HepG2 (cell line): Measurements from ENCODE around the gene VAV2. TPM values are rescaled to one million over a fixed set of nuclear protein-coding genes. Genes with fewer than 3 reads are reported as not detected.

Experiments used
- ARNT ChIP-seq: fragments of 450-650 bp; IDR thresholded peaks from 2 replicates; pipeline ENCODE4 v1.6.1; 2017
- CTCF ChIP-seq: sonication (generic); formaldehyde crosslinking; IDR thresholded peaks from 2 replicates; pipeline ENCODE4 v1.5.0; 2020; ENCODE audit warnings: mild to moderate bottlenecking, missing genetic modification reagents, moderate library complexity
- GFI1 ChIP-seq: sonication (generic); formaldehyde crosslinking; IDR thresholded peaks from 2 replicates; pipeline ENCODE4 v1.5.0; 2020; ENCODE audit warnings: missing genetic modification reagents, mild to moderate bottlenecking, borderline replicate concordance
- HDAC2 ChIP-seq: sonication (generic); formaldehyde crosslinking; IDR thresholded peaks from 2 replicates; pipeline ENCODE4 v1.4.0; 2020; ENCODE audit warnings: missing genetic modification reagents
- KDM5B ChIP-seq: sonication (generic); formaldehyde crosslinking; IDR thresholded peaks from 2 replicates; pipeline ENCODE4 v1.4.0; 2020; ENCODE audit warnings: missing genetic modification reagents, mild to moderate bottlenecking, borderline replicate concordance
- MAFF ChIP-seq: IDR thresholded peaks from 2 replicates; pipeline ENCODE4 v1.6.1; 2011; ENCODE audit warnings: low read depth, low read length, improper control_type of control experiment
- NCOA5 ChIP-seq: sonication (generic); formaldehyde crosslinking; IDR thresholded peaks from 2 replicates; pipeline ENCODE4 v1.4.0; 2020; ENCODE audit warnings: missing genetic modification reagents
- NRL ChIP-seq: sonication (generic); formaldehyde crosslinking; IDR thresholded peaks from 2 replicates; pipeline ENCODE4 v1.5.0; 2020; ENCODE audit warnings: missing genetic modification reagents, mild to moderate bottlenecking, moderate library complexity, borderline replicate concordance
- SKI ChIP-seq: fragments of 450-650 bp; IDR thresholded peaks from one replicate; pipeline ENCODE4 v1.6.1; 2018; ENCODE audit warnings: mild to moderate bottlenecking; ENCODE audit not compliant: partially characterized antibody
- STAG1 ChIP-seq: sonication (generic); formaldehyde crosslinking; IDR thresholded peaks from 2 replicates; pipeline ENCODE4 v1.4.0; 2020; ENCODE audit warnings: missing genetic modification reagents
- TCF7 ChIP-seq: sonication (generic); IDR thresholded peaks from 2 replicates; pipeline ENCODE4 v1.6.1; 2016; ENCODE audit warnings: antibody characterized with exemption, low read depth
- ZIK1 ChIP-seq: sonication (generic); formaldehyde crosslinking; IDR thresholded peaks from 2 replicates; pipeline ENCODE4 v1.5.0; 2020; ENCODE audit warnings: mild to moderate bottlenecking, low read depth, missing genetic modification reagents, borderline replicate concordance
- ZMAT3 ChIP-seq: sonication (generic); formaldehyde crosslinking; conservative IDR thresholded peaks from 2 replicates; pipeline ENCODE4 v1.7.0; 2021; ENCODE audit warnings: missing genetic modification reagents
- ZNF276 ChIP-seq: sonication (generic); formaldehyde crosslinking; IDR thresholded peaks from 2 replicates; pipeline ENCODE4 v1.4.0; 2020; ENCODE audit warnings: mild to moderate bottlenecking, low read depth, missing genetic modification reagents
- ZNF552 ChIP-seq: sonication (generic); formaldehyde crosslinking; IDR thresholded peaks from 2 replicates; pipeline ENCODE4 v1.9.0; 2022; ENCODE audit warnings: missing genetic modification reagents, mild to moderate bottlenecking, borderline replicate concordance
- ZNF557 ChIP-seq: sonication (generic); formaldehyde crosslinking; IDR thresholded peaks from 2 replicates; pipeline ENCODE4 v1.4.0; 2020; ENCODE audit warnings: missing genetic modification reagents
- ZNF570 ChIP-seq: sonication (generic); formaldehyde crosslinking; IDR thresholded peaks from 2 replicates; pipeline ENCODE4 v1.4.0; 2020; ENCODE audit warnings: mild to moderate bottlenecking, missing genetic modification reagents, borderline replicate concordance
- ZNF720 ChIP-seq: sonication (generic); formaldehyde crosslinking; IDR thresholded peaks from 2 replicates; pipeline ENCODE4 v1.4.0; 2020; ENCODE audit warnings: missing genetic modification reagents
- ZNF816 ChIP-seq: sonication (generic); formaldehyde crosslinking; IDR thresholded peaks from 2 replicates; pipeline ENCODE4 v1.8.0; 2022; ENCODE audit warnings: missing genetic modification reagents, mild to moderate bottlenecking, borderline replicate concordance
- polyA plus RNA-seq, 8 experiments: library from polyadenylated mRNA; depleted of rRNA in 3 of 8; stranded (reverse) in 7 of 8; unstranded in 1 of 8; fragments of >200 nt; fragmentation: Illumina TruSeq in 4 of 8; extraction: Trizol in 4 of 8; gene quantifications; 2 replicates each; pipeline versions ENCODE4 v1.2.1 to v1.2.3, GENCODE V29; 2011 to 2016; ENCODE audit warnings: low read depth in 4 of 8, missing spikeins in 1 of 8, mixed read lengths in 1 of 8; ENCODE audit not compliant: insufficient read depth in 1 of 8
- total RNA-seq, 5 experiments: library from RNA; depleted of rRNA; stranded (reverse); fragments of >200 nt; fragmentation: Illumina TruSeq; extraction: Trizol; gene quantifications; 2 replicates each; pipeline ENCODE4 v1.2.3, GENCODE V29; 2016; ENCODE audit warnings: low read depth in 1 of 5
- TF ChIP-seq, protein P1 (sequence below): sonication (generic); formaldehyde crosslinking; IDR thresholded peaks from 2 replicates; pipeline ENCODE4 v1.9.0; 2022; ENCODE audit warnings: low read depth, missing genetic modification reagents
- TF ChIP-seq, protein P2 (sequence below): sonication (generic); formaldehyde crosslinking; IDR thresholded peaks from 2 replicates; pipeline ENCODE4 v1.4.0; 2020; ENCODE audit warnings: low read depth, mild to moderate bottlenecking, missing genetic modification reagents
- TF ChIP-seq, protein P3 (sequence below): sonication (generic); formaldehyde crosslinking; IDR thresholded peaks from 2 replicates; pipeline ENCODE4 v1.5.1; 2020; ENCODE audit warnings: mild to moderate bottlenecking, missing genetic modification reagents, moderate library complexity
- TF ChIP-seq, protein P4 (sequence below): sonication (generic); formaldehyde crosslinking; IDR thresholded peaks from 2 replicates; pipeline ENCODE4 v1.5.1; 2020; ENCODE audit warnings: missing genetic modification reagents, mild to moderate bottlenecking, borderline replicate concordance

VAV2 gene
- total and polyA plus RNA-seq, 2 of the 13 experiments (the other 11 are each of a cell fraction or from before 2014, with no cell fraction given), result 22.5 to 22.9 TPM

GRCh38 chr9:133768371-133768858 lies 223.7 kb downstream of the VAV2 start (continued):
- TF ChIP-seq CTCF (no peak), ARNT (no peak), ZMAT3 (CRISPR knock-in tag) (no peak), ZNF570 (CRISPR knock-in tag) (no peak), SKI (no peak), NRL (CRISPR knock-in tag) (0 out of 2 replicates have a peak, but pooled peaks have one; percentile 16), ZIK1 (CRISPR knock-in tag) (no peak; the same call in 1 of the 2 replicates), ZNF816 (CRISPR knock-in tag) (no peak), ZNF557 (no peak), ZNF276 (CRISPR knock-in tag) (peak; percentile 24; the same call in 1 of the 2 replicates), HDAC2 (no peak), TCF7 (no peak), NCOA5 (CRISPR knock-in tag) (no peak), KDM5B (CRISPR knock-in tag) (no peak), ZNF720 (CRISPR knock-in tag) (no peak), STAG1 (CRISPR knock-in tag) (no peak), GFI1 (CRISPR knock-in tag) (no peak), MAFF (no peak), ZNF552 (CRISPR knock-in tag) (no peak)
- TF ChIP-seq, protein P1, sequence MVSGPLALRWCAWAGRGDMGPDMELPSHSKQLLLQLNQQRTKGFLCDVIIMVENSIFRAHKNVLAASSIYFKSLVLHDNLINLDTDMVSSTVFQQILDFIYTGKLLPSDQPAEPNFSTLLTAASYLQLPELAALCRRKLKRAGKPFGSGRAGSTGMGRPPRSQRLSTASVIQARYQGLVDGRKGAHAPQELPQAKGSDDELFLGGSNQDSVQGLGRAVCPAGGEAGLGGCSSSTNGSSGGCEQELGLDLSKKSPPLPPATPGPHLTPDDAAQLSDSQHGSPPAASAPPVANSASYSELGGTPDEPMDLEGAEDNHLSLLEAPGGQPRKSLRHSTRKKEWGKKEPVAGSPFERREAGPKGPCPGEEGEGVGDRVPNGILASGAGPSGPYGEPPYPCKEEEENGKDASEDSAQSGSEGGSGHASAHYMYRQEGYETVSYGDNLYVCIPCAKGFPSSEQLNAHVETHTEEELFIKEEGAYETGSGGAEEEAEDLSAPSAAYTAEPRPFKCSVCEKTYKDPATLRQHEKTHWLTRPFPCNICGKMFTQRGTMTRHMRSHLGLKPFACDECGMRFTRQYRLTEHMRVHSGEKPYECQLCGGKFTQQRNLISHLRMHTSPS (CRISPR knock-in tag), result no peak
- TF ChIP-seq, protein P2, sequence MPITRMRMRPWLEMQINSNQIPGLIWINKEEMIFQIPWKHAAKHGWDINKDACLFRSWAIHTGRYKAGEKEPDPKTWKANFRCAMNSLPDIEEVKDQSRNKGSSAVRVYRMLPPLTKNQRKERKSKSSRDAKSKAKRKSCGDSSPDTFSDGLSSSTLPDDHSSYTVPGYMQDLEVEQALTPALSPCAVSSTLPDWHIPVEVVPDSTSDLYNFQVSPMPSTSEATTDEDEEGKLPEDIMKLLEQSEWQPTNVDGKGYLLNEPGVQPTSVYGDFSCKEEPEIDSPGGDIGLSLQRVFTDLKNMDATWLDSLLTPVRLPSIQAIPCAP (CRISPR knock-in tag), result 0 out of 2 replicates have a peak, but pooled peaks have one; percentile 35
- TF ChIP-seq, protein P3, sequence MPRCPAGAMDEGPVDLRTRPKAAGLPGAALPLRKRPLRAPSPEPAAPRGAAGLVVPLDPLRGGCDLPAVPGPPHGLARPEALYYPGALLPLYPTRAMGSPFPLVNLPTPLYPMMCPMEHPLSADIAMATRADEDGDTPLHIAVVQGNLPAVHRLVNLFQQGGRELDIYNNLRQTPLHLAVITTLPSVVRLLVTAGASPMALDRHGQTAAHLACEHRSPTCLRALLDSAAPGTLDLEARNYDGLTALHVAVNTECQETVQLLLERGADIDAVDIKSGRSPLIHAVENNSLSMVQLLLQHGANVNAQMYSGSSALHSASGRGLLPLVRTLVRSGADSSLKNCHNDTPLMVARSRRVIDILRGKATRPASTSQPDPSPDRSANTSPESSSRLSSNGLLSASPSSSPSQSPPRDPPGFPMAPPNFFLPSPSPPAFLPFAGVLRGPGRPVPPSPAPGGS, result no peak
- TF ChIP-seq, protein P4, sequence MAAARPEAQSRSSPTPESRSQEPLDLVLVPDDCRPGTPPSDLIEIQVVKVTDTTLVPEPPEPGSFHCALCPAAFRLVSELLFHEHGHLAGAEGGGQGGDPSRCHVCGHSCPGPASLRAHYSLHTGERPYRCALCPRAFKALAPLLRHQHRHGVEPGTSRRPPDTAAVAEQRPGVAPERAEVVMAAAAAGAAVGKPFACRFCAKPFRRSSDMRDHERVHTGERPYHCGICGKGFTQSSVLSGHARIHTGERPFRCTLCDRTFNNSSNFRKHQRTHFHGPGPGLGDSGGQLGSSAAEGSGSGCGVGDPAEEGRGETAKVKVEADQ (CRISPR knock-in tag), result no peak
